Left ventricle myocardium inferior (tissue), 1 donor: ENCODE data around the gene GRM8. TPM values are rescaled to one million over a fixed set of nuclear protein-coding genes. Genes with fewer than 3 reads are reported as not detected.

Experiments
- DNase-seq: peaks from one replicate; pipeline ENCODE4 v3.0.0-alpha.2; 2020
- H3K27ac ChIP-seq: fragments of 200-600 bp; replicated peaks from 2 replicates; pipeline ENCODE4 v1.8.0; 2021
- H3K27me3 ChIP-seq: fragments of 200-600 bp; 2 replicates; pipeline ENCODE4 v1.8.0; 2021; ENCODE audit warnings: low read depth
- H3K36me3 ChIP-seq: fragments of 200-600 bp; 2 replicates; pipeline ENCODE4 v1.8.0; 2021
- H3K4me1 ChIP-seq: fragments of 200-600 bp; 2 replicates; pipeline ENCODE4 v1.8.0; 2021
- H3K4me3 ChIP-seq: fragments of 200-600 bp; 2 replicates; pipeline ENCODE4 v1.8.0; 2021; ENCODE audit warnings: mild to moderate bottlenecking, moderate library complexity
- H3K9me3 ChIP-seq: fragments of 200-600 bp; replicated peaks from 2 replicates; pipeline ENCODE4 v1.8.0; 2021
- intact Hi-C: fragments of 100-400 bp; cut with micrococcal nuclease; formaldehyde crosslinking; loops from one replicate; pipeline ENCODE4 v1.11.0; 2022
- total RNA-seq: library from RNA; stranded (reverse); fragmentation: NEBNext Ultra II Directional; extraction: Animal tissue kit (Norgen Biotek cat#: 25700); gene quantifications from one replicate; pipeline ENCODE4 v1.2.1, GENCODE V29; 2021
- TF ChIP-seq, protein P1 (sequence below): fragments of 200-600 bp; IDR thresholded peaks from 2 replicates; pipeline ENCODE4 v1.8.0; 2021; ENCODE audit warnings: antibody characterized with exemption, mild to moderate bottlenecking, borderline replicate concordance
- donor health status: DM: no; HTN: yes; CAD: no; lungs with severe emphysema.

Gene GRM8
- total RNA-seq, 1 donor from 2014 or later: 0.69 TPM

DNA sequence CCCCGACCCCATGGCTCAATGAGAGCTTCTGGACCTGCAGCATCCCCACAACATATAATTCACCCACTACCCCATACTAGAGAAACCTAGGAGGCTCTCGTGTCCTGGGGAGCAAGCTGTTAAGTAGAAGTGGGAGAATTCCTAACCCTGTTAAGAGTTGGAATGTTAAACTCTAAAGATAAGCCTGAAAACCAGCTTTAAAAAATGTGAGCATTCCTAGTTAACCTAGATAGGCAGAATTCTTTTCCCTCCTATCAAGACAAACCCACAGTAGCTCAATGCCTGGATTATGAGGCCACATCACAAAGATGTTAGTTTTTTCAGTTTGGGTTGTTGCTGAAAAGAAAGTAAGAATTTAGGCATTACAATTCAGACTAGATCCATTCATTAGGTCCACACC lies 42.9 kb downstream of the GRM8 start:
- DNase-seq: no peak
- intact Hi-C loops: no loop called here
- Histone ChIP-seq H3K36me3 (no peaks in the 10 kb centered on the region), H3K27me3 (peaks cover 60% of the 10 kb centered on the region), H3K4me1 (no peaks in the 10 kb centered on the region), H3K4me3 (no peak overlapping the region), H3K9me3 (no peaks in the 10 kb centered on the region), H3K27ac (no peak overlapping the region)
- TF ChIP-seq, protein P1, sequence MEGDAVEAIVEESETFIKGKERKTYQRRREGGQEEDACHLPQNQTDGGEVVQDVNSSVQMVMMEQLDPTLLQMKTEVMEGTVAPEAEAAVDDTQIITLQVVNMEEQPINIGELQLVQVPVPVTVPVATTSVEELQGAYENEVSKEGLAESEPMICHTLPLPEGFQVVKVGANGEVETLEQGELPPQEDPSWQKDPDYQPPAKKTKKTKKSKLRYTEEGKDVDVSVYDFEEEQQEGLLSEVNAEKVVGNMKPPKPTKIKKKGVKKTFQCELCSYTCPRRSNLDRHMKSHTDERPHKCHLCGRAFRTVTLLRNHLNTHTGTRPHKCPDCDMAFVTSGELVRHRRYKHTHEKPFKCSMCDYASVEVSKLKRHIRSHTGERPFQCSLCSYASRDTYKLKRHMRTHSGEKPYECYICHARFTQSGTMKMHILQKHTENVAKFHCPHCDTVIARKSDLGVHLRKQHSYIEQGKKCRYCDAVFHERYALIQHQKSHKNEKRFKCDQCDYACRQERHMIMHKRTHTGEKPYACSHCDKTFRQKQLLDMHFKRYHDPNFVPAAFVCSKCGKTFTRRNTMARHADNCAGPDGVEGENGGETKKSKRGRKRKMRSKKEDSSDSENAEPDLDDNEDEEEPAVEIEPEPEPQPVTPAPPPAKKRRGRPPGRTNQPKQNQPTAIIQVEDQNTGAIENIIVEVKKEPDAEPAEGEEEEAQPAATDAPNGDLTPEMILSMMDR: no peak

DNA sequence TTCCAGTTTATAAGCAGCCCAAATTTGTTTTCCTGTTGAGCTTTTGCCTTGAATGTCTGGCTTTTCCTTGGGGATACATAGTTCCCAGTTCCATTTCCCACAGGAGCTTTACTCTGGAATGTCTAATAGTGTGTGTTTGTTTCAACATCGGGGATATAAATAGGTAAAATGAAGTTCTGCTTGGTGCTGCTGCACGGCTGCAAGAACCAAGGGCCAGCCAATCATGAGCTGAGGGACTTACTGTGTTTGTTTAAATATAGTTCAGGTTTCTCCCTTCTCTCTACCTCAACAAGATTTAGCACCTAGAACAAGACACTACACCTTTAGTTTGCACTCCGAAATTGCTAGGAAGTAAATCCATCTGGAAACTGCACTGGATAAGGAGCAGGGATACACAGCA lies 43.9 kb downstream of the GRM8 start:
- no peak overlapping the region for H3K4me3 ChIP-seq
- H3K27ac ChIP-seq: no peak overlapping the region
- H3K27me3 ChIP-seq: peaks cover 60% of the 10 kb centered on the region
- intact Hi-C loops: no loop called here
- no peaks in the 10 kb centered on the region for H3K36me3 ChIP-seq
- H3K4me1 ChIP-seq: no peaks in the 10 kb centered on the region
- DNase-seq: no peak
- TF ChIP-seq, protein P1: no peak
- no peaks in the 10 kb centered on the region for H3K9me3 ChIP-seq

DNA sequence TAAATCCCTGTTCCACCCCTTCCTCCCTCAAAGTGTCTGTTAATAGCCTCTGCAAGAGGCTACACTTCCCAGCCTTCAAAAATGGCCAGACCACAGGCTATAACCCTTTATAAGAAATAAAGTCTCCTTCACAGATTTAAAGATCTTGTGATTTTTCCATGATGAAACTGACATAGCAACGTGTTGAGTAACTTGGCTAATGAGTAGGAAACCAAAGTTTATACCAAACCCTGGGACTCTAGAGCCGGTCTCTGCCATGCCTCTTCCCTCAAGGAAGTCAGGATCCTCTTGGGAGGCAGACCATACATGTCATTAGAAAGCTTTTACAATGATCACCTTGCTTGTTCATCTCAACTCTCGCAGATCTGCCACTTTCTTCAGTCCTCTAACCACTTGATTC lies 44.4 kb downstream of the GRM8 start:
- TF ChIP-seq, protein P1: no peak
- no peak for DNase-seq
- Histone ChIP-seq H3K36me3 (no peaks in the 10 kb centered on the region), H3K4me3 (no peak overlapping the region), H3K27me3 (peaks cover 56% of the 10 kb centered on the region), H3K9me3 (no peaks in the 10 kb centered on the region), H3K4me1 (no peaks in the 10 kb centered on the region), H3K27ac (no peak overlapping the region)
- intact Hi-C loops: no loop called here

DNA sequence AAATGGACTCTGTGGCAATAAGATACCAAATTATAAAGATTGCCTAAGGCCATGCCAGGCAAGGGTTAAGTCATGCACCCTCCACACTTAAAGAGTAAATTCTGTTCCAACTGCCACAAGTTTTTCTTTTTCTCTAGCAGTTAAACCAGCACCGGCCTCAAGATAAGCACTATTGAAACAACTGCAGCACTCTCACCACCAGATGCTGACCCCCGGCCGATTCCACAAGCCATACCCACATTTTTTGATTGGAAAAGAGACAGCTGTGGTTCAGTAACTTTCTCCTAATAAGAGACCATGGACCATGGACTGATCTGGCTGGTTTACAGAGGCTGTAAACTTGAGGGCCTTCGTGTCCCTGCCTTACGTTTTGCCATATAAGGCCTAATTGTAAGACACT lies 44.9 kb downstream of the GRM8 start:
- Histone ChIP-seq H3K27ac (no peak overlapping the region), H3K36me3 (no peaks in the 10 kb centered on the region), H3K4me1 (no peaks in the 10 kb centered on the region), H3K27me3 (peaks cover 54% of the 10 kb centered on the region), H3K9me3 (no peaks in the 10 kb centered on the region), H3K4me3 (no peak overlapping the region)
- intact Hi-C loops: no loop called here
- TF ChIP-seq, protein P1: no peak
- DNase-seq: no peak

DNA sequence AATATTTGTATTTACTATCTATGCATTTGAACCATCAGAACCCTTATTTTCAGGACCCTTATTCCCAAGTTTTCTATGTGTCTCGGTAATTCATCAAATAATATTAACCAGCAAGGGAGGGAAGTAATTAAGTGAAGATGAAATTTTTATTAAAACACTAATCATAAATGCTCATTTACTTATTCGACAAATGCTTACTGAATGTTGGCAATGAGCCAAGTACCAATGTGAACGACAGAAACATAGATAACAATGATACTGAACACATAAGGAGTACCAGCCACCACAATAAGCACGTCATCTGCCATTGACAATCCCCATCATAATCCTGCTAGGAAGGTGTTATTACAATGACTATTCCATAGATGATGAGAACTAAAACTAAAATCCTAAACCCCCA lies 45.5 kb downstream of the GRM8 start:
- DNase-seq: no peak
- TF ChIP-seq, protein P1: no peak
- no peaks in the 10 kb centered on the region for H3K9me3 ChIP-seq
- H3K4me3 ChIP-seq: no peak overlapping the region
- intact Hi-C loops: no loop called here
- peaks cover 57% of the 10 kb centered on the region for H3K27me3 ChIP-seq
- H3K27ac ChIP-seq: no peak overlapping the region
- no peaks in the 10 kb centered on the region for H3K36me3 ChIP-seq
- no peaks in the 10 kb centered on the region for H3K4me1 ChIP-seq

DNA sequence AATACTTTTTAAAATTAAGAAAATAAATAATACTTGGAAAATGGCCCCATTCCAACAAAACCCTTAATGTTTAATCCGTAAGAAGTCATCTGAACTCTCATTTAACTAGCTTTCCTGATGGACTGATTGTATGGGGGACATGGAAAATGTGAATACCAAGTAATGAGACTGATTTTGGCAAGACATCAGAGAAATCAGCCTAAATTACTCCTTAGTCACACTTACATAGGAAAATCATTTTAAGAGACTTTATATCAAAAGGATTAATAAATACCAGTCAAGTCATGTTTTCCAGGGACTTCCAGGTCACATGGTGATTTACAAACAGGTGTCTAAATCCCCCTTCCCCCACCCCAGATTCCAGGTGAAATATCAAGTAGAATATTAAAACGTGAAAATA lies 58.2 kb downstream of the GRM8 start:
- Histone ChIP-seq H3K27me3 (peaks cover 4% of the 10 kb centered on the region), H3K4me3 (no peak overlapping the region), H3K36me3 (no peaks in the 10 kb centered on the region), H3K4me1 (peaks cover 2% of the 10 kb centered on the region), H3K27ac (no peak overlapping the region), H3K9me3 (no peaks in the 10 kb centered on the region)
- no peak for DNase-seq
- intact Hi-C loops: no loop called here
- TF ChIP-seq, protein P1: no peak
